Psoas muscle (tissue), 8 donors: ENCODE measurements around the gene TFG. TPM values are rescaled to one million over a fixed set of nuclear protein-coding genes. Genes with fewer than 3 reads are reported as not detected.

Source experiments
- ATAC-seq, 4 donors: fragments of 200-7000 bp; cut with Tn5 transposase; one replicate each; pipeline ENCODE4 v1.9.1; 2020; ENCODE audit warnings: moderate library complexity in 3 of 4, mild to moderate bottlenecking in 2 of 4
- DNase-seq, 2 donors: peaks; one replicate each; pipeline ENCODE4 v3.0.0-alpha.2; 2020
- H3K27ac ChIP-seq: fragments of 200-600 bp; one replicate; pipeline ENCODE4 v1.8.0; 2022
- H3K27me3 ChIP-seq, 3 donors: fragments of 200-600 bp in 1 of 3; one replicate each; pipeline versions ENCODE4 v1.6.1 to v1.8.0; 2013 to 2022; ENCODE audit warnings: low read length in 2 of 3, mild to moderate bottlenecking in 2 of 3, moderate library complexity in 1 of 3; ENCODE audit not compliant: insufficient read depth in 3 of 3
- H3K36me3 ChIP-seq, 2 donors: fragments of 200-600 bp in 1 of 2; one replicate each; pipeline versions ENCODE4 v1.6.1 to v1.8.0; 2013 to 2022; ENCODE audit warnings: low read depth in 1 of 2, mild to moderate bottlenecking in 1 of 2, moderate library complexity in 1 of 2; ENCODE audit not compliant: insufficient read depth in 1 of 2
- H3K4me1 ChIP-seq: fragments of 200-600 bp; one replicate; pipeline ENCODE4 v1.8.0; 2022
- H3K4me3 ChIP-seq: fragments of 200-600 bp; one replicate; pipeline ENCODE4 v1.8.0; 2022; ENCODE audit warnings: mild to moderate bottlenecking
- H3K9me3 ChIP-seq: fragments of 200-600 bp; one replicate; pipeline ENCODE4 v1.8.0; 2022
- WGBS, 3 donors: extraction: QIAGEN DNeasy Blood & Tissue Kit; methylation state at CpG; one replicate each; pipeline versions ENCODE4 v1.1.6 to v1.1.7; 2013; 5-methylcytosine and 5-hydroxymethylcytosine counted together
- intact Hi-C, 2 donors: fragments of 100-400 bp; cut with DNase I; formaldehyde crosslinking; loops; one replicate each; pipeline versions ENCODE4 v1.11.0 to v1.14.2; 2022
- polyA plus RNA-seq, 3 donors: library from polyadenylated mRNA; stranded (reverse); fragments of 200-250 nt; gene quantifications; one replicate each; pipeline ENCODE4 v1.2.3, GENCODE V29; 2013
- total RNA-seq, 4 donors: library from RNA; stranded (reverse); fragmentation: NEBNext Ultra II Directional in 2 of 4; extraction: Animal tissue kit (Norgen Biotek cat#: 25700) in 2 of 4; gene quantifications; one replicate each; pipeline versions ENCODE4 v1.2.1 to v1.2.4, GENCODE V29; 2021 to 2023
- TF ChIP-seq, protein P1 (sequence below): fragments of 200-600 bp; IDR thresholded peaks from one replicate; pipeline ENCODE4 v1.8.0; 2022; ENCODE audit warnings: antibody characterized with exemption
- donor health status: healthy with polysubstance abuse.
- donor health status: DM: no; HTN: no; CAD: no; lungs with moderate emphysema.
- donor health status: Bipolar disorder and iron deficiency.
- donor health status: healthy.
- donor health status: DM: yes; HTN: yes; CAD: no.
- donor health status: DM: no; HTN: no; CAD: no.
- donor health status: DM: no; HTN: no; CAD: no.
- donor health status: DM: yes; HTN: yes; CAD: no.

The TFG gene
- total and polyA plus RNA-seq, 7 donors = 55.8 to 129 (median 65.8) TPM

DNA sequence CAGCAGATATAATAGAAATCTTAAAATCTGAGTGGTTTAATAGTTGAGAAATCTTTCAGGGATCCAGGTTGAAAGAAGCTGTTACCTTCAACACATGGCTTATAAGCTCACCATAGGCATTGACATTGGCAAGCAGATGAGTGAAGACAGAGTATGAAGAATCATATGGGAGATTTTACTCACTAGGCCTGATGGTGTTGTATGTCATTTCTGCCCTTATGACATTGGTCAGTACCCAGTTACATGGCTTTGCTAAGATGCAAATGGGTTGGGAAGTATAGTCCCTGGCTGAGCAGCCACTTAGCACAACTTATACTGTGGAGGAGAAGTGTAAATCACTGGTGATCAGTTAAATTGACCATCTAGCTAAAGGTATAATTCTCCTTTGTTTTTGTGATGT, 5.9 kb downstream of the TFG start:
- Histone ChIP-seq H3K4me1 (peaks cover 30% of the 10 kb centered on the region), H3K27ac (no peak overlapping the region), H3K9me3 (no peaks in the 10 kb centered on the region), H3K27me3 (no peaks in the 10 kb centered on the region), H3K36me3 (peaks cover 2 to 54% of the 10 kb centered on the region in 2 donors), H3K4me3 (no peak overlapping the region)
- TF ChIP-seq, protein P1, sequence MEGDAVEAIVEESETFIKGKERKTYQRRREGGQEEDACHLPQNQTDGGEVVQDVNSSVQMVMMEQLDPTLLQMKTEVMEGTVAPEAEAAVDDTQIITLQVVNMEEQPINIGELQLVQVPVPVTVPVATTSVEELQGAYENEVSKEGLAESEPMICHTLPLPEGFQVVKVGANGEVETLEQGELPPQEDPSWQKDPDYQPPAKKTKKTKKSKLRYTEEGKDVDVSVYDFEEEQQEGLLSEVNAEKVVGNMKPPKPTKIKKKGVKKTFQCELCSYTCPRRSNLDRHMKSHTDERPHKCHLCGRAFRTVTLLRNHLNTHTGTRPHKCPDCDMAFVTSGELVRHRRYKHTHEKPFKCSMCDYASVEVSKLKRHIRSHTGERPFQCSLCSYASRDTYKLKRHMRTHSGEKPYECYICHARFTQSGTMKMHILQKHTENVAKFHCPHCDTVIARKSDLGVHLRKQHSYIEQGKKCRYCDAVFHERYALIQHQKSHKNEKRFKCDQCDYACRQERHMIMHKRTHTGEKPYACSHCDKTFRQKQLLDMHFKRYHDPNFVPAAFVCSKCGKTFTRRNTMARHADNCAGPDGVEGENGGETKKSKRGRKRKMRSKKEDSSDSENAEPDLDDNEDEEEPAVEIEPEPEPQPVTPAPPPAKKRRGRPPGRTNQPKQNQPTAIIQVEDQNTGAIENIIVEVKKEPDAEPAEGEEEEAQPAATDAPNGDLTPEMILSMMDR = no peak
- DNase-seq (no peak), ATAC-seq (no peak)
- intact Hi-C loops = loop anchor here in 1 of 2 donors (10.0 kb wide), 1 partner anchor 310 kb away; the partner anchor contains the start of genes LNP1 and TOMM70

DNA sequence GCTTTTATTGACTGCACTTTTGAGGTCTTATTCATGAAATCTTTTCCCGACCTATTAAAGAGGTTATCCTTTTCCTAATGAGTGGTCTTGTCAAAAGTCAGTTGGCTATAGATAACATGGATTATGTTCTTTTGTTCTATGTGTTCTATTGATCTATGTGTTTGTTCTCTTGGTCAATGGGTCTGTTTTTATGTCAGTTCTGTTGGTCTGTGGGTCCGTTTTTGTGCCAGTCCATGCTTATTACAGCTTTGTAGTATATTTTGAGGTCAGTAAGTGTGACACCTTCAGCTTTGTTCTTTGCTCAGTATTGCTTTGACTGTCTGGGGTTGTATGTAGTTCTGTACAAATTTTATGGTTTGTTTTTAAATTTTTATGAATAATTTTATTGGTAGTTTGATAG, 7.8 kb downstream of the TFG start:
- H3K4me1 ChIP-seq = peaks cover 15% of the 10 kb centered on the region
- H3K9me3 ChIP-seq = no peaks in the 10 kb centered on the region
- H3K27me3 ChIP-seq = no peaks in the 10 kb centered on the region
- H3K27ac ChIP-seq = no peak overlapping the region
- 83 to 89% (median 87%) methylated on average over 2 of the region's 2 CpGs for WGBS, 3 donors
- no peak for ATAC-seq
- intact Hi-C loops = loop anchor here in 1 of 2 donors (10.0 kb wide), 1 partner anchor 312 kb away; the partner anchor contains the start of genes LNP1 and TOMM70
- no peak for DNase-seq
- peaks cover 2 to 72% of the 10 kb centered on the region in 2 donors for H3K36me3 ChIP-seq
- H3K4me3 ChIP-seq = no peak overlapping the region
- TF ChIP-seq, protein P1 = no peak

DNA sequence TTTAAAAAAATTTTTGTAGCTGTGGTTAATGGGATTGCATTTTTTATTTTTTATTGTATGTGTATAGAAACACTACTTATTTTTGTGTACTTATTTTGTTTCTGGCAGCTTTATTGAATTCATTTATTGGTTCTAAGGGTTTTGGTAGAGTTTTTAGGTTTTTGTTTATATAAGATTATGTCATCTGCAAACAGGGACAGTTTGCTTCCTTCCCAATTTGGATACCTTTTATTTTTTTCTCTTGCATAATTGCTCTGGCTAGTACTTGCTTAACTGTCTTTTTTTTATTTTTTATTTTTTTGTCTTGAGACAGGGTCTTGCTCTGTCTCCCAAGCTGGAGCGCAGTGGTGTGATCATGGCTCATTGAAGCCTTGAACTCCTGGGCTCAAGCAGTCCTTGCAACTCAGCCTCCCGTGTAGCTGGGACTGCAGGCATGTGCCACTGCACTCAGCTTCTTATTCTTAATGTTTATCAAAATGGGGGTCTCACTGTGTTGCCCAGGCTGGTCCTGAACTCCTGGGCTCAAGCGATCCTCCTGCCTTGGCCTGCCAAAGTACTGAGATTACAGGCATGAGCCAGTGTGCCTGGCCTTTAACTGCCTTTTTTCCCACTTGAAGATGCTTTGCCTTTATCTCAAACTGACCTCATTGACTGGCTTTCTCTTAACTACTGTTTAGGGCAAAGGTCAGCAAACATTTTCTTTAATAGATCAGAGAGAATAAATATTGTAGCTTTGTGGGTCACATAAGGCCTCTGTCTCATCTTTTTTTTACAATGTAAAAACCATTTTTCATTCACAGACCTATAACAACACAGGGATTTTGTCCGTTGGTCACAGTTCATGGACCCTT, 8.6 kb downstream of the TFG start:
- TF ChIP-seq, protein P1 = no peak
- no peak for ATAC-seq
- intact Hi-C loops = loop anchor here in 1 of 2 donors (10.0 kb wide), 1 partner anchor 313 kb away; the partner anchor contains the start of genes LNP1 and TOMM70
- Histone ChIP-seq H3K4me3 (no peak overlapping the region), H3K9me3 (no peaks in the 10 kb centered on the region), H3K27me3 (no peaks in the 10 kb centered on the region), H3K27ac (no peak overlapping the region), H3K4me1 (peaks cover 10% of the 10 kb centered on the region), H3K36me3 (peaks cover 2 to 80% of the 10 kb centered on the region in 2 donors)
- no peak for DNase-seq
- 91 to 97% (median 96%) methylated on average over 4 of the region's 4 CpGs for WGBS, 3 donors

- Histone ChIP-seq H3K4me3 (no peak overlapping the region), H3K27ac (no peak overlapping the region), H3K9me3 (no peaks in the 10 kb centered on the region), H3K36me3 (peaks cover 2 to 85% of the 10 kb centered on the region in 2 donors), H3K4me1 (peaks cover 8% of the 10 kb centered on the region), H3K27me3 (no peaks in the 10 kb centered on the region)
- TF ChIP-seq, protein P1 = no peak
- intact Hi-C loops = loop anchor here in 1 of 2 donors (10.0 kb wide), 1 partner anchor 314 kb away; the partner anchor contains the start of genes LNP1 and TOMM70
- ATAC-seq (no peak), DNase-seq (no peak)
- 25 to 50% (median 30%) methylated on average over 1 of the region's 1 CpG for WGBS, 3 donors
Measured at GRCh38 chr3:100719136-100719535, 9.8 kb downstream of the TFG start.
